Spinal cord (tissue), 10 donors: Measurements from ENCODE around the gene ATF7. TPM values are rescaled to one million over a fixed set of nuclear protein-coding genes. Genes with fewer than 3 reads are reported as not detected.
"Not testable (repeated sequence)": the region's sequence is repeated elsewhere in the genome, so short reads cannot be mapped to it uniquely, and the experiment has no call there.

Experiments
- DNase-seq, 6 donors: peaks; one replicate each; pipeline versions ENCODE4 v3.0.0 to v3.0.0-alpha.2; 2013 to 2015; ENCODE audit warnings: low spot score in 6 of 6, low read depth in 4 of 6
- H3K27ac ChIP-seq: one replicate; pipeline ENCODE4 v1.5.1; 2013; ENCODE audit warnings: low read depth, low read length, control low read depth
- H3K27me3 ChIP-seq: one replicate; pipeline ENCODE4 v1.6.1; 2013; ENCODE audit warnings: low read length; ENCODE audit not compliant: control insufficient read depth, insufficient read depth
- H3K36me3 ChIP-seq: one replicate; pipeline ENCODE4 v1.6.1; 2013; ENCODE audit warnings: low read length; ENCODE audit not compliant: control insufficient read depth, insufficient read depth
- H3K4me1 ChIP-seq: one replicate; pipeline ENCODE4 v1.6.1; 2013; ENCODE audit warnings: low read length; ENCODE audit not compliant: control insufficient read depth, insufficient read depth
- H3K4me3 ChIP-seq: one replicate; pipeline ENCODE4 v1.5.1; 2013; ENCODE audit warnings: low read depth, low read length, control low read depth
- H3K9me3 ChIP-seq: one replicate; pipeline ENCODE4 v1.6.1; 2013; ENCODE audit warnings: low read length; ENCODE audit not compliant: control insufficient read depth, insufficient read depth
- WGBS: methylation state at CpG from one replicate; pipeline ENCODE4 v1.1.5; 2013; ENCODE audit warnings: missing lambda C conversion rate; ENCODE audit not compliant: insufficient coverage; 5-methylcytosine and 5-hydroxymethylcytosine counted together
- polyA plus RNA-seq, 2 donors: library from polyadenylated mRNA; unstranded; fragments of 120-200 nt; gene quantifications; one replicate each; pipeline ENCODE4 v1.2.1, GENCODE V29; 2013; ENCODE audit not compliant: insufficient read length in 2 of 2
- total RNA-seq, 2 donors: library from RNA; depleted of rRNA in 1 of 2; stranded (reverse); fragments of 120-200 nt in 1 of 2; fragments of >200 nt in 1 of 2; gene quantifications; one replicate each; pipeline versions ENCODE4 v1.2.3 to v1.2.4, GENCODE V29; 2013 to 2014
- donor health status: healthy.

The ATF7 gene
- total and polyA plus RNA-seq, 4 donors: 18.7 to 31.1 (median 24.3) TPM

- Histone ChIP-seq H3K36me3 (peaks cover 15% of the 10 kb centered on the region), H3K4me3 (no peak overlapping the region), H3K27me3 (no peaks in the 10 kb centered on the region), H3K9me3 (no peaks in the 10 kb centered on the region), H3K27ac (peak overlapping the region; percentile 93), H3K4me1 (peaks cover 11% of the 10 kb centered on the region)
- WGBS: 20% methylated on average over 1 of the region's 3 CpGs
- peak in 5 of 6 donors; percentile 55 to 92 (median 67) for DNase-seq
Measured at GRCh38 chr12:53659011-53659551, 32.9 kb upstream of the ATF7 start.

- no peak overlapping the region for H3K4me3 ChIP-seq
- H3K27me3 ChIP-seq: no peaks in the 10 kb centered on the region
- H3K9me3 ChIP-seq: no peaks in the 10 kb centered on the region
- no CpG with 5 or more reads among the region's 4 CpGs for whole genome bisulfite sequencing
- H3K36me3 ChIP-seq: peaks cover 3% of the 10 kb centered on the region
- DNase-seq: no peak
- H3K27ac ChIP-seq: no peak overlapping the region
- H3K4me1 ChIP-seq: peaks cover 11% of the 10 kb centered on the region
Measured at GRCh38 chr12:53657041-53657440, 30.9 kb upstream of the ATF7 start.

DNA sequence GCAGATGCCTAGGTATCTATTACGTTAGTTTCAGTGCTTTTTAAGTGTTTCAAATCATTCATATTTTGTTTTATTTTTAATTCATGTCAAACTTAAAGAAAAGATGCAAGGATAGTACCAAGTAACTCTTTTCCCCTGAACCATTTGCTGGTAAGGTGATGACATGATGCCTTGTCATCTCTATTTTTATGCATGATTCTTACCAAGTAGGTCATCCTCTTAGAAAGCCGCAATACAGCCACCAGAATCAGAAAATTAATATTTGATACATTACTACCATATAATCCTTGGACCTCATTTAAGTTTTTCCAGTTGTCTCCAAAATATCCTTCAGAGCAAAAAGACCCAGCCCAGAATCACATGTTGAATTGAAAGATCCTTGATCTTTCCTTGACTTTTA lies 27.4 kb upstream of the ATF7 start:
- H3K27me3 ChIP-seq: no peaks in the 10 kb centered on the region
- H3K4me1 ChIP-seq: peaks cover 3% of the 10 kb centered on the region
- WGBS: no CpG with 5 or more reads among the region's 2 CpGs
- H3K4me3 ChIP-seq: no peak overlapping the region
- no peak for DNase-seq
- H3K9me3 ChIP-seq: no peaks in the 10 kb centered on the region
- H3K36me3 ChIP-seq: no peaks in the 10 kb centered on the region
- no peak overlapping the region for H3K27ac ChIP-seq

DNA sequence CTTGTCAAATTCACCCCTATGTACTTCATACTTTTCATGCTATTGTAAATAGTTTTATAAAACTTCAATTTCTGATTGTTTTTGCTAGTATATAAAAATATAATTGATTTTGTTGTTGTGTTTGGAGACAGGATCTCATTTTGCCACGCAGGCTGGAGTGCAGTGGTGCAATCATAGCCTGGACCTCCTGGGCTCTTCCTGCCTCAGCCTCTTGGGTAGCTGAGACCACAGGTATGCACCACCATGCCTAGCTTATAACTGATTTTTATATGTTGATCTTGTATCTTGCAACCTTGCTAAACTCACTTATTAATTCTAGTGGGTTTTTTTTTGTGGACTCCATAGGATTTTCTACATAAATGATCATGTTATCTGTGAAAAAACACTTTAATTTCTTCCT lies 26.2 kb upstream of the ATF7 start:
- no peak for DNase-seq
- Histone ChIP-seq H3K4me1 (peaks cover 3% of the 10 kb centered on the region), H3K9me3 (no peaks in the 10 kb centered on the region), H3K27ac (no peak overlapping the region), H3K36me3 (no peaks in the 10 kb centered on the region), H3K4me3 (no peak overlapping the region), H3K27me3 (no peaks in the 10 kb centered on the region)
- no CpG with 5 or more reads among the region's 1 CpG for WGBS

- no peaks in the 10 kb centered on the region for H3K27me3 ChIP-seq
- no peak overlapping the region for H3K27ac ChIP-seq
- no peak overlapping the region for H3K4me3 ChIP-seq
- H3K36me3 ChIP-seq: no peaks in the 10 kb centered on the region
- no peaks in the 10 kb centered on the region for H3K9me3 ChIP-seq
- peaks cover 3% of the 10 kb centered on the region for H3K4me1 ChIP-seq
- DNase-seq: no peak
- WGBS: no CpG with 5 or more reads among the region's 1 CpG
Measured at GRCh38 chr12:53651737-53652136, 25.6 kb upstream of the ATF7 start.

DNA sequence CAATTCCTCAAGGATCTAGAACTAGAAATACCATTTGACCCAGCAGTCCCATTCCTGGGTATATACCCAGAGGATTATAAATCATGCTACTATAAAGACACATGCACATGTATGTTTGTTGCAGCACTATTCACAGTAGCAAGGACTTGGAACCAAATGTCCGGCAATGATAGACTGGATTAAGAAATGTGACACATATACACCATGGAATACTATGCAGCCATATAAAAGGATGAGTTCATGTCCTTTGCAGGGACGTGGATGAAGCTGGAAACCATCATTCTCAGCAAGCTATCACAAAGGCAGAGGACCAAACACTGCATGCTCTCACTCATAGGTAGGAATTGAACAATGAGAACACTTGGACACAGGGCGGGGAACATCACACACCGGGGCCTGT lies 20.1 kb upstream of the ATF7 start:
- H3K9me3 ChIP-seq, H3K36me3 ChIP-seq, H3K27me3 ChIP-seq, H3K4me1 ChIP-seq, H3K4me3 ChIP-seq, DNase-seq, H3K27ac ChIP-seq: not testable (repeated sequence)
- WGBS: no CpG with 5 or more reads among the region's 4 CpGs

DNA sequence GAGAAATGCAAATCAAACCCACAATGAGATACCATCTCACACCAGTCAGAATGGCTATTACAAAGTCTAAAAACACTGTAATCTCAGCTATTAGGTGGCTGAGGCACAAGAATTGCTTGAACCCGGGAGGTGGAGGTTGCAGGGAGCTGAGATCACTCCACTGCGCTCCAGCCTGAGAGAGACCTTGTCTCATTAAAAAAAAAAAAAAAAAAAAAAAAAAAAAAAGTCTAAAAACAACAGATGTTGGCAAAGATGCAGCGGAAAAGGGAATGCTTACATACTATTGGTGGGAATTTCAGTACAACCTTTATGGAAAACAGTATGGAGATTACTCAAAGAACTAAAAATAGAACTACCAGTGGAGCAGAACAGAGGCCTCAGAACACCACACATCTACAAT lies 19.0 kb upstream of the ATF7 start:
- Histone ChIP-seq H3K36me3 (no peaks in the 10 kb centered on the region), H3K9me3 (no peaks in the 10 kb centered on the region), H3K27me3 (no peaks in the 10 kb centered on the region), H3K27ac (no peak overlapping the region), H3K4me1 (peaks cover 3% of the 10 kb centered on the region), H3K4me3 (no peak overlapping the region)
- no CpG with 5 or more reads among the region's 3 CpGs for WGBS
- DNase-seq: no peak

GRCh38 chr12:53644133-53644532 lies 18.0 kb upstream of the ATF7 start:
- Histone ChIP-seq H3K4me3 (no peak overlapping the region), H3K4me1 (peaks cover 3% of the 10 kb centered on the region), H3K9me3 (no peaks in the 10 kb centered on the region), H3K27me3 (no peaks in the 10 kb centered on the region), H3K36me3 (no peaks in the 10 kb centered on the region), H3K27ac (no peak overlapping the region)
- no peak for DNase-seq
- 93% methylated on average over 2 of the region's 3 CpGs for WGBS

DNA sequence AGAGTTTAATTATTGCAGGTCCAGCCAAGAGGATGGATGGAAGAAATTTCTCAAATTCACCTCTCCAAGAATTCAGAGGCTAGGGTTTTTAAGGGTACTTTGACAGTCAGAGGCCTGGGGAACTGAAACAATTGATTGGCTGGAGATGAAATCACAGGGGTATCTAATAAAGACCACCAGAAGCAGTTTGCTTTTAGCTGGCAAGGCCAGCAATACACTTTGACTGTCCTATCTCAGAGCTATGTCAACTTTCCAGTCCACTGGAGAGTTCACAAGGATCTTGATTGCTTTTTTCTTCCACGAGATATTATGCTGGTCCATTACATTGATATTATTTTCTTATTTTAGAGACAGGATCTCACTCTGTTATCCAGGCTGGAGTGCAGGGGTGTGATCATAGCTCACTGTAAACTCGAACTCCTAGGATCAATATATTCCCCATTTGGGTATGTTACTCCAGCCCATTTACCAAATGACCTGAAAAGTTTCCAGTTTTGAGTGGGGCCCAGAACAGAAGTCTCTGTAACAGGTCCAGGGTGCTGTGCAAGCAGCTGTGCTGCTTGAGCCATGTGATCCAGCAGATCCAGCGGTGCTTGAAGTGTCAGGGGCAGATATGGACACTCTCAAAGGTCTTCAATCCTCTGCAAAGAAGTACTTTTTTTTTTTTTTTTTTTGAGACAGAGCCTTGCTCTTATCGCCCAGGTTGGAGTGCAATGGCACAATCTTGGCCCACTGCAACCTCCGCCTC lies 17.2 kb upstream of the ATF7 start:
- no peaks in the 10 kb centered on the region for H3K9me3 ChIP-seq
- H3K4me1 ChIP-seq: no peaks in the 10 kb centered on the region
- no peak overlapping the region for H3K4me3 ChIP-seq
- H3K36me3 ChIP-seq: no peaks in the 10 kb centered on the region
- no peak overlapping the region for H3K27ac ChIP-seq
- H3K27me3 ChIP-seq: no peaks in the 10 kb centered on the region
- no peak for DNase-seq
- 17% methylated on average over 2 of the region's 5 CpGs for WGBS

DNA sequence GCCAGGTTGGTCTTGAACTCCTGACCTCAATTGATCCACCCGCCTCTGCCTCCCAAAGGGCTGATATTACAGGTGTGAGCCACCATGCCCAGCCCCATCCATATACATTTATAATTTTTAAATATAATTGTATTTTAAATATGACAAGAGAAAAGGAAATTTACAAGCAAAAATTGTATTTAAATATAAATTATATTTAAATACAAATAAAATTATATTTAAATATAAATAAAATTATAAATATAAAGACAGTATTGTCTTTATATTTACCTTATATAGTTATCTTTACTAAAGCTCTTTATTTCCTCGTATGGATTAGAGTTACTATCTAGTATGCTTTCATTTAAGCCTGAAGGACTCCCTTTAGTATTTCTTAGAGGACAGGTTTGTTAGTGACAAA lies 11.9 kb upstream of the ATF7 start:
- no peak for DNase-seq
- Histone ChIP-seq H3K27ac (no peak overlapping the region), H3K4me1 (no peaks in the 10 kb centered on the region), H3K9me3 (no peaks in the 10 kb centered on the region), H3K4me3 (no peak overlapping the region), H3K27me3 (no peaks in the 10 kb centered on the region), H3K36me3 (no peaks in the 10 kb centered on the region)
- WGBS: no CpG with 5 or more reads among the region's 2 CpGs
